A673 (cell line): ENCODE data around the gene BANP. TPM values are rescaled to one million over a fixed set of nuclear protein-coding genes. Genes with fewer than 3 reads are reported as not detected.

Experiments used
- BruUV-seq: library from RNA; stranded (reverse); fragments of 400-500 nt; replicated peaks from 2 replicates; lab custom pipeline; 2021; lab: Mats Ljungman, UMichigan
- CTCF ChIA-PET: fragments of 300-600 bp; sonication (Branson Sonifier 250); formaldehyde crosslinking; loops from one replicate; lab custom pipeline; 2022; ENCODE audit warnings: antibody characterized with exemption; lab: Charles Lee
- POLR2A ChIA-PET: fragments of 300-600 bp; sonication (Branson Sonifier 250); formaldehyde crosslinking; loops from one replicate; lab custom pipeline; 2022; ENCODE audit warnings: antibody characterized with exemption; ENCODE audit not compliant: low non-redundant PET; lab: Charles Lee
- DNase-seq: peaks from one replicate; pipeline ENCODE4 v3.0.0-alpha.2; 2015; ENCODE audit warnings: low spot score
- H3K27ac ChIP-seq: fragments of 200-600 bp; sonication (generic); 2 replicates; pipeline ENCODE4 v1.5.1; 2016; ENCODE audit warnings: mixed run types, low read depth, mild to moderate bottlenecking, mixed read lengths, antibody characterized with exemption, low read length; ENCODE audit not compliant: poor library complexity, severe bottlenecking
- H3K27me3 ChIP-seq: fragments of 200-600 bp; sonication (generic); replicated peaks from 2 replicates; pipeline ENCODE4 v1.6.1; 2017; ENCODE audit warnings: mixed run types, low read depth, mild to moderate bottlenecking, mixed read lengths, antibody characterized with exemption, low read length; ENCODE audit not compliant: insufficient read depth, poor library complexity
- H3K36me3 ChIP-seq: fragments of 200-600 bp; sonication (generic); 2 replicates; pipeline ENCODE4 v1.6.1; 2016; ENCODE audit warnings: mixed run types, mild to moderate bottlenecking, mixed read lengths, antibody characterized with exemption, low read length; ENCODE audit not compliant: insufficient read depth, poor library complexity, severe bottlenecking
- H3K4me1 ChIP-seq: fragments of 200-600 bp; sonication (generic); 2 replicates; pipeline ENCODE4 v1.6.1; 2017; ENCODE audit warnings: mixed run types, mild to moderate bottlenecking, mixed read lengths, antibody characterized with exemption, low read length; ENCODE audit not compliant: insufficient read depth, poor library complexity, severe bottlenecking
- H3K4me3 ChIP-seq: fragments of 200-600 bp; sonication (generic); 2 replicates; pipeline ENCODE4 v1.5.1; 2016; ENCODE audit warnings: low read depth, mixed run types, mild to moderate bottlenecking, mixed read lengths, low read length; ENCODE audit not compliant: poor library complexity, severe bottlenecking
- H3K9me3 ChIP-seq: fragments of 200-600 bp; sonication (generic); 2 replicates; pipeline ENCODE4 v1.6.1; 2016; ENCODE audit warnings: mixed run types, low read depth, mild to moderate bottlenecking, mixed read lengths, antibody characterized with exemption, low read length; ENCODE audit not compliant: poor library complexity, severe bottlenecking
- CTCF ChIP-seq: fragments of 300-800, 200-600 bp; sonication (generic); conservative IDR thresholded peaks from 2 replicates; pipeline ENCODE4 v1.5.1; 2017; ENCODE audit warnings: low read depth, mild to moderate bottlenecking, antibody characterized with exemption, low read length, moderate library complexity, mixed read lengths
- EZH2 ChIP-seq: fragments of 200-600 bp; sonication (generic); IDR thresholded peaks from 2 replicates; pipeline ENCODE4 v1.6.1; 2017; ENCODE audit warnings: borderline replicate concordance, low read depth, mild to moderate bottlenecking, mixed read lengths, antibody characterized with exemption, low read length; ENCODE audit not compliant: poor library complexity, severe bottlenecking
- intact Hi-C: fragments of 100-400 bp; cut with micrococcal nuclease; formaldehyde crosslinking; loops from one replicate; pipeline ENCODE4 v1.10.0; 2022; ENCODE audit not compliant: unreplicated experiment
- total RNA-seq: library from RNA; stranded (reverse); gene quantifications from 2 replicates; pipeline ENCODE4 v1.2.3, GENCODE V29; 2021

Gene BANP
- total RNA-seq, 1 experiment from 2014 or later = 44.3 TPM

DNA sequence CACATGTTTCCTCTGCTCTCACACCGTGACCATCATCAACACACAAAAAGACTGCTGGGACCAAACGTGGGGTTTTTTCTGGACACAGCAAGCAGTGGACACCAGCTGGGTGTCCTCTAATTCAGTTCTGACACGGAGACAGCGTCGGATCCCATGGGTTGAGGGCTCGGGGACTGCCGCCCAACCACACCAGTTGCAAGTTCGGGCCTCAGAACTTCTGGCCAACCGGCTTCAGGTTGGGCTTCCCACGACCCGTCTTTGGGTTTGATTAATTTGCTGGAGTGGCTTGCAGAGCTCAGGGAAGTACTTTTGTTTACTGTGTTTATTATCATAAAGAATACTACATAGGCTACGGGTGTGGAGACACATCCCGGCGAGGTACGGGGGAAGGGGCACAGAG lies 97.8 kb downstream of the BANP start:
- no peak for DNase-seq
- no peaks in the 10 kb centered on the region for H3K4me1 ChIP-seq
- no peak overlapping the region for H3K4me3 ChIP-seq
- CTCF ChIA-PET = no interaction called here
- H3K36me3 ChIP-seq = no peaks in the 10 kb centered on the region
- no peak overlapping the region for H3K27ac ChIP-seq
- H3K27me3 ChIP-seq = no peaks in the 10 kb centered on the region
- POLR2A ChIA-PET = no interaction called here
- no peaks in the 10 kb centered on the region for H3K9me3 ChIP-seq
- BruUV-seq = no TSS peak
- TF ChIP-seq EZH2 (no peak), CTCF (no peak)
- intact Hi-C loops = no loop called here

GRCh38 chr16:88049561-88050545 lies 98.6 kb downstream of the BANP start:
- Histone ChIP-seq H3K27ac (no peak overlapping the region), H3K4me1 (no peaks in the 10 kb centered on the region), H3K4me3 (no peak overlapping the region), H3K9me3 (no peaks in the 10 kb centered on the region), H3K36me3 (no peaks in the 10 kb centered on the region), H3K27me3 (no peaks in the 10 kb centered on the region)
- DNase-seq = no peak
- CTCF ChIA-PET = no interaction called here
- POLR2A ChIA-PET = no interaction called here
- intact Hi-C loops = no loop called here
- BruUV-seq = no TSS peak
- no peak for TF ChIP-seq CTCF
- TF ChIP-seq EZH2 = no peak

- POLR2A ChIA-PET = no interaction called here
- BruUV-seq = no TSS peak
- DNase-seq = no peak
- no peaks in the 10 kb centered on the region for H3K36me3 ChIP-seq
- CTCF ChIA-PET = no interaction called here
- H3K4me1 ChIP-seq = no peaks in the 10 kb centered on the region
- TF ChIP-seq CTCF = no peak
- TF ChIP-seq EZH2 = no peak
- no peaks in the 10 kb centered on the region for H3K27me3 ChIP-seq
- intact Hi-C loops = no loop called here
- no peaks in the 10 kb centered on the region for H3K9me3 ChIP-seq
- no peak overlapping the region for H3K4me3 ChIP-seq
- no peak overlapping the region for H3K27ac ChIP-seq
Observed at GRCh38 chr16:88050952-88051660, 99.9 kb downstream of the BANP start.
